Measurements from ENCODE around the gene PODN.

The PODN gene

GRCh38 chr1:53068314-53069099, 6.5 kb downstream of the PODN start:
- Histone ChIP-seq H3K27me3 (ENCODE audit: insufficient read depth, poor library complexity, severe bottlenecking) (peaks cover 5% of the 10 kb centered on the region), H3K4me3 (ENCODE audit: severe bottlenecking) (no peak overlapping the region), H3K36me3 (ENCODE audit: low read depth) (no peaks in the 10 kb centered on the region), H3K9me3 (ENCODE audit: severe bottlenecking) (no peaks in the 10 kb centered on the region), H3K27ac (ENCODE audit: poor library complexity, severe bottlenecking) (no peak overlapping the region), H3K4me1 (ENCODE audit: insufficient read depth, poor library complexity, severe bottlenecking) (no peaks in the 10 kb centered on the region)
- TF ChIP-seq, protein P1, sequence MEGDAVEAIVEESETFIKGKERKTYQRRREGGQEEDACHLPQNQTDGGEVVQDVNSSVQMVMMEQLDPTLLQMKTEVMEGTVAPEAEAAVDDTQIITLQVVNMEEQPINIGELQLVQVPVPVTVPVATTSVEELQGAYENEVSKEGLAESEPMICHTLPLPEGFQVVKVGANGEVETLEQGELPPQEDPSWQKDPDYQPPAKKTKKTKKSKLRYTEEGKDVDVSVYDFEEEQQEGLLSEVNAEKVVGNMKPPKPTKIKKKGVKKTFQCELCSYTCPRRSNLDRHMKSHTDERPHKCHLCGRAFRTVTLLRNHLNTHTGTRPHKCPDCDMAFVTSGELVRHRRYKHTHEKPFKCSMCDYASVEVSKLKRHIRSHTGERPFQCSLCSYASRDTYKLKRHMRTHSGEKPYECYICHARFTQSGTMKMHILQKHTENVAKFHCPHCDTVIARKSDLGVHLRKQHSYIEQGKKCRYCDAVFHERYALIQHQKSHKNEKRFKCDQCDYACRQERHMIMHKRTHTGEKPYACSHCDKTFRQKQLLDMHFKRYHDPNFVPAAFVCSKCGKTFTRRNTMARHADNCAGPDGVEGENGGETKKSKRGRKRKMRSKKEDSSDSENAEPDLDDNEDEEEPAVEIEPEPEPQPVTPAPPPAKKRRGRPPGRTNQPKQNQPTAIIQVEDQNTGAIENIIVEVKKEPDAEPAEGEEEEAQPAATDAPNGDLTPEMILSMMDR (IDR thresholded peaks at IDR 0.05; ENCODE audit: poor library complexity, severe bottlenecking): no peak
- DNase-seq (ENCODE audit: low spot score): no peak
- no peak for ATAC-seq (ENCODE audit: low read depth)

- ATAC-seq (ENCODE audit: low read depth) (no peak), DNase-seq (ENCODE audit: low spot score) (no peak)
- TF ChIP-seq, protein P1 (IDR thresholded peaks at IDR 0.05; ENCODE audit: poor library complexity, severe bottlenecking): no peak
- Histone ChIP-seq H3K27me3 (ENCODE audit: insufficient read depth, poor library complexity, severe bottlenecking) (no peaks in the 10 kb centered on the region), H3K9me3 (ENCODE audit: severe bottlenecking) (no peaks in the 10 kb centered on the region), H3K36me3 (ENCODE audit: low read depth) (no peaks in the 10 kb centered on the region), H3K4me1 (ENCODE audit: insufficient read depth, poor library complexity, severe bottlenecking) (no peaks in the 10 kb centered on the region), H3K4me3 (ENCODE audit: severe bottlenecking) (no peak overlapping the region), H3K27ac (ENCODE audit: poor library complexity, severe bottlenecking) (no peak overlapping the region)
These were observed 7.3 kb downstream of the PODN start for GRCh38 chr1:53069265-53069662.

DNA sequence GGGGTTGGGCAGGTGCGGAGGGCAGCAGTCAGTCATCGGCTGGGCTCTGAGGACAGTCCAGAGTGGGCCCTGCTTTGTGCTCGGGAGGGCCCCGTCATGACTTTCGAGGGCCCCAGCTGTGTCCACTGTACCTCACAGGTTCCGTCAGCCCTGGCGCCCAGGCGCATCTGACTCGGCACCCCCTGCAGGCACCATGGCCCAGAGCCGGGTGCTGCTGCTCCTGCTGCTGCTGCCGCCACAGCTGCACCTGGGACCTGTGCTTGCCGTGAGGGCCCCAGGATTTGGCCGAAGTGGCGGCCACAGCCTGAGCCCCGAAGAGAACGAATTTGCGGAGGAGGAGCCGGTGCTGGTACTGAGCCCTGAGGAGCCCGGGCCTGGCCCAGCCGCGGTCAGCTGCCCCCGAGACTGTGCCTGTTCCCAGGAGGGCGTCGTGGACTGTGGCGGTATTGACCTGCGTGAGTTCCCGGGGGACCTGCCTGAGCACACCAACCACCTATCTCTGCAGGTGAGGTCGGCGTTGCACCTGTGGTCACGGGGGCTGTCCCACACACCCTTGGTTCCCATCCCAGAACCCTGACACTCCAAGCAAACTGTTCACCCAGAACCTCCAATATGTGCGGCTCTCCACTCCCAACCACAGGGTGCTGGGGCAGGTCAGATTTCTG, 7.8 kb downstream of the PODN start:
- TF ChIP-seq, protein P1 (IDR thresholded peaks at IDR 0.05; ENCODE audit: poor library complexity, severe bottlenecking): no peak
- no peaks in the 10 kb centered on the region for H3K9me3 ChIP-seq (ENCODE audit: severe bottlenecking)
- H3K4me1 ChIP-seq (ENCODE audit: insufficient read depth, poor library complexity, severe bottlenecking): no peaks in the 10 kb centered on the region
- DNase-seq (ENCODE audit: low spot score) (no peak), ATAC-seq (ENCODE audit: low read depth) (no peak)
- H3K27me3 ChIP-seq (ENCODE audit: insufficient read depth, poor library complexity, severe bottlenecking): no peaks in the 10 kb centered on the region
- no peak overlapping the region for H3K4me3 ChIP-seq (ENCODE audit: severe bottlenecking)
- H3K36me3 ChIP-seq (ENCODE audit: low read depth): no peaks in the 10 kb centered on the region
- no peak overlapping the region for H3K27ac ChIP-seq (ENCODE audit: poor library complexity, severe bottlenecking)

DNA sequence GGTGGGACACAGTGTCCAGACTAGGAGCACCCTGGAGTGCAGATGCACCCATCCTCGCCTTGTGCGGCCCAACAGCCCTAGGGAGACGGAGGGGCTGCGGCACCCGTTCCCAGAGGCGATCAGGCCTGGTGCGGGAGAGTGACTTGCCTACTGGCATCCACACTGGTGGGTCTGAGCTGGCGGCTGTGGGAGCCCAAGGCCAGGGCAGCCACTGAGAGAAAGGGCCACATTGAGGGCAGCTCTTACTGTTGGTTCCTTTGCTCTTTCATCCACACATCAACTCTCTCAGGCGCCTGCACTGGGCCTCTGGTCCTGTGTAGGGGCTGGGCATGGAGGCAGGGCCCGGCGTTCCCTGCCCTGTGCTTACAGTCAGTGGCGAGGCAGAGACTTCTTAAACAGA, 8.6 kb downstream of the PODN start:
- no peaks in the 10 kb centered on the region for H3K4me1 ChIP-seq (ENCODE audit: insufficient read depth, poor library complexity, severe bottlenecking)

More for the DNA sequence above, 8.6 kb downstream of the PODN start:
- H3K27me3 ChIP-seq (ENCODE audit: insufficient read depth, poor library complexity, severe bottlenecking): no peaks in the 10 kb centered on the region
- no peak for DNase-seq (ENCODE audit: low spot score)
- no peak; the same call in 2 of the 3 replicates for ATAC-seq (ENCODE audit: low read depth)
- H3K9me3 ChIP-seq (ENCODE audit: severe bottlenecking): no peaks in the 10 kb centered on the region
- no peak overlapping the region for H3K27ac ChIP-seq (ENCODE audit: poor library complexity, severe bottlenecking)
- H3K4me3 ChIP-seq (ENCODE audit: severe bottlenecking): no peak overlapping the region
- no peaks in the 10 kb centered on the region for H3K36me3 ChIP-seq (ENCODE audit: low read depth)
- TF ChIP-seq, protein P1 (IDR thresholded peaks at IDR 0.05; ENCODE audit: poor library complexity, severe bottlenecking): no peak

Data from RWPE2 (cell line).